Suprapubic skin (tissue), 4 donors: ENCODE measurements around the gene LOXL3. TPM values are rescaled to one million over a fixed set of nuclear protein-coding genes. Genes with fewer than 3 reads are reported as not detected.

ENCODE experiments used
- DNase-seq, 2 donors: peaks; one replicate each; pipeline ENCODE4 v3.0.0-alpha.2; 2019; ENCODE audit warnings: low spot score in 2 of 2
- H3K27ac ChIP-seq: fragments of 200-600 bp; sonication (generic); one replicate; pipeline ENCODE4 v1.5.1; 2019
- H3K27me3 ChIP-seq: fragments of 200-600 bp; sonication (generic); one replicate; pipeline ENCODE4 v1.5.1; 2019
- H3K36me3 ChIP-seq: fragments of 200-600 bp; sonication (generic); one replicate; pipeline ENCODE4 v1.5.1; 2019
- H3K4me1 ChIP-seq: fragments of 200-600 bp; sonication (generic); one replicate; pipeline ENCODE4 v1.5.1; 2019
- H3K4me3 ChIP-seq: fragments of 200-600 bp; sonication (generic); one replicate; pipeline ENCODE4 v1.5.1; 2019; ENCODE audit warnings: mild to moderate bottlenecking
- H3K9me3 ChIP-seq: fragments of 200-600 bp; sonication (generic); one replicate; pipeline ENCODE4 v1.5.1; 2019
- EP300 ChIP-seq: sonication (generic); formaldehyde crosslinking; IDR thresholded peaks from one replicate; pipeline ENCODE4 v1.6.1; 2017; ENCODE audit warnings: antibody characterized with exemption
- POLR2A ChIP-seq, 2 donors: fragments of 450-650 bp; IDR thresholded peaks; one replicate each; pipeline ENCODE4 v1.6.1; 2017; ENCODE audit warnings: antibody characterized with exemption in 2 of 2, mild to moderate bottlenecking in 2 of 2, moderate library complexity in 2 of 2
- POLR2AphosphoS5 ChIP-seq, 3 donors: sonication (generic); formaldehyde crosslinking; IDR thresholded peaks; one replicate each; pipeline ENCODE4 v1.6.1; 2017; ENCODE audit warnings: antibody characterized with exemption in 3 of 3
- WGBS: methylation state at CpG from one replicate; pipeline ENCODE4 v1.1.5; 2018; 5-methylcytosine and 5-hydroxymethylcytosine counted together
- total RNA-seq, 4 donors: library from RNA; depleted of rRNA; stranded (reverse); fragments of >200 nt; gene quantifications; one replicate each; pipeline ENCODE4 v1.1.0, GENCODE V29; 2016
- TF ChIP-seq, protein P1 (sequence below), 2 donors: fragments of 200-600 bp in 1 of 2; fragments of 450-650 bp in 1 of 2; sonication (generic) in 1 of 2; IDR thresholded peaks; one replicate each; pipeline ENCODE4 v1.5.1; 2016 to 2019; ENCODE audit warnings: antibody characterized with exemption in 2 of 2, mild to moderate bottlenecking in 1 of 2, moderate library complexity in 1 of 2

The LOXL3 gene
- total RNA-seq, 4 donors from 2014 or later, result 0.23 to 3.8 (median 1.5) TPM

DNA sequence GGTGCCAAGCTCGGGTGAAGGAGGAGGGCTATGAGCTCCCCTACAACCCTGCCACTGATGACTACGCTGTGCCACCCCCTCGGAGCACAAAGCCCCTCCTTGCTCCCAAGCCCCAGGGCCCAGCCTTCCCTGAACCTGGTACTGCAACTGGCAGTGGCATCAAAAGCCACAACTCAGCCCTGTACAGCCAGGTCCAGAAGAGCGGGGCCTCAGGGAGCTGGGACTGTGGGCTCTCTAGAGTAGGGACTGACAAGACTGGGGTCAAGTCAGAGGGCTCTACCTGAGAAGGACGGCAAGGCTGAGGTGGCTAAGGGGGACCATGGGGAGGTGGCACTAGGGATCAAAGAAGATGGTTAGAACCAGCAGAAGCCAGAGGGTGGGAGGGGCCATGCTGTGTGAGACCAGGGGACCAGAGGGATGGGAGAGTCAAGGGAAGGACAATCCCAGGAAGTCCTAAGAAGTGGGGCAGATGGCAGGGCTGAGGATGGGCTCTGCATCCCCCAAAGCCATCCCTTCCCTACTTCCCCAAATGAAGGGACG is 3.2 kb upstream of the LOXL3 start:
- H3K4me3 ChIP-seq, result no peak overlapping the region
- TF ChIP-seq POLR2A (IDR thresholded peaks at IDR 0.05) (no peak), POLR2AphosphoS5 (IDR thresholded peaks at IDR 0.05) (no peak), EP300 (no peak)
- TF ChIP-seq, protein P1, sequence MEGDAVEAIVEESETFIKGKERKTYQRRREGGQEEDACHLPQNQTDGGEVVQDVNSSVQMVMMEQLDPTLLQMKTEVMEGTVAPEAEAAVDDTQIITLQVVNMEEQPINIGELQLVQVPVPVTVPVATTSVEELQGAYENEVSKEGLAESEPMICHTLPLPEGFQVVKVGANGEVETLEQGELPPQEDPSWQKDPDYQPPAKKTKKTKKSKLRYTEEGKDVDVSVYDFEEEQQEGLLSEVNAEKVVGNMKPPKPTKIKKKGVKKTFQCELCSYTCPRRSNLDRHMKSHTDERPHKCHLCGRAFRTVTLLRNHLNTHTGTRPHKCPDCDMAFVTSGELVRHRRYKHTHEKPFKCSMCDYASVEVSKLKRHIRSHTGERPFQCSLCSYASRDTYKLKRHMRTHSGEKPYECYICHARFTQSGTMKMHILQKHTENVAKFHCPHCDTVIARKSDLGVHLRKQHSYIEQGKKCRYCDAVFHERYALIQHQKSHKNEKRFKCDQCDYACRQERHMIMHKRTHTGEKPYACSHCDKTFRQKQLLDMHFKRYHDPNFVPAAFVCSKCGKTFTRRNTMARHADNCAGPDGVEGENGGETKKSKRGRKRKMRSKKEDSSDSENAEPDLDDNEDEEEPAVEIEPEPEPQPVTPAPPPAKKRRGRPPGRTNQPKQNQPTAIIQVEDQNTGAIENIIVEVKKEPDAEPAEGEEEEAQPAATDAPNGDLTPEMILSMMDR (IDR thresholded peaks at IDR 0.05), result no peak
- no peaks in the 10 kb centered on the region for H3K36me3 ChIP-seq
- no peak overlapping the region for H3K27ac ChIP-seq
- no peak for DNase-seq
- WGBS, result 90% methylated on average over 6 of the region's 6 CpGs
- peaks cover 13% of the 10 kb centered on the region for H3K27me3 ChIP-seq
- H3K4me1 ChIP-seq, result peaks cover 25% of the 10 kb centered on the region
- no peaks in the 10 kb centered on the region for H3K9me3 ChIP-seq

DNA sequence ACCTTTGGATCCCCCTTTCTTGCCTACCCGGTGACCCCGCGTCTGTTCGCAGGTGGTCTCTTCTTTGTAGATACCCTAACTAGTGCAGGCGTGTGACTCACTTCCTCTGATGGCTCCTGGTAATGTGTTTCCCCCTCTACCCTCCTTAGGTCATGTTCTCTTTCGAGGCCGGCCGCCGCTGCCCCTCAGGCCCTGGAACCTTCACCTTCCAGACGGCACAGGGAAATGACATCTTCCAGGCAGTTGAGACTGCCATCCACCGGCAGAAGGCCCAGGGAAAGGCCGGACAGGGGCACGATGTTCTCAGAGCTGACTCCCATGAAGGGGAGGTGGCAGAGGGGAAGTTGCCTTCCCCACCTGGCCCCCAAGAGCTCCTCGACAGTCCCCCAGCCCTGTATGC is 2.4 kb upstream of the LOXL3 start:
- Histone ChIP-seq H3K4me1 (peaks cover 25% of the 10 kb centered on the region), H3K27me3 (peaks cover 13% of the 10 kb centered on the region)
- whole genome bisulfite sequencing, result 87% methylated on average over 14 of the region's 14 CpGs

DNA sequence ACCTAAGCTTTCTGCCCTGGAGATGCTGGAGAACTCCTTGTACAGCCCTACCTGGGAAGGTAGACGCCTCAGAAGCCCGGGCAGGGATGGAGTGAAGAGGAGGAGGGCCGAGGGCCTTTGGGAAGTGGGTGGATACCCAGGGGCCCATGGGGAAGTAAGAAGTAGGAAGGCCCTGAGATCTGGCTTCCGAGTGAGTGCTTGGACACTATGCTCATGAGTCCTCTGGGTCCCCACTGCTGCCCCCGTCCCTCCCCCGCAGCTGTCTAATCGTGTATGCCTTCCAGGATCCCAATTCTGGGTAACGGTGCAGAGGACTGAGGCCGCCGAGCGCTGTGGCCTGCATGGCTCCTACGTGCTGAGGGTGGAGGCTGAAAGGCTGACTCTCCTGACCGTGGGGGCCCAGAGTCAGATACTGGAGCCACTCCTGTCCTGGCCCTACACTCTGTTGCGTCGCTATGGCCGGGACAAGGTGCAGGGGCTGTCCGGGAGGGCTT is 1.9 kb upstream of the LOXL3 start:
- Histone ChIP-seq H3K27me3 (peaks cover 13% of the 10 kb centered on the region), H3K4me3 (peak overlapping the region; percentile 56), H3K36me3 (no peaks in the 10 kb centered on the region), H3K4me1 (peaks cover 25% of the 10 kb centered on the region), H3K27ac (no peak overlapping the region), H3K9me3 (no peaks in the 10 kb centered on the region)
- 82% methylated on average over 14 of the region's 17 CpGs for WGBS
- TF ChIP-seq, protein P1 (IDR thresholded peaks at IDR 0.05), result no peak
- TF ChIP-seq EP300 (no peak), POLR2A (IDR thresholded peaks at IDR 0.05) (no peak), POLR2AphosphoS5 (IDR thresholded peaks at IDR 0.05) (no peak)
- DNase-seq, result no peak

More for the DNA sequence above, 2.4 kb upstream of the LOXL3 start:
- no peak overlapping the region for H3K27ac ChIP-seq
- TF ChIP-seq, protein P1 (IDR thresholded peaks at IDR 0.05), result no peak
- TF ChIP-seq POLR2AphosphoS5 (IDR thresholded peaks at IDR 0.05) (no peak), EP300 (no peak), POLR2A (IDR thresholded peaks at IDR 0.05) (no peak)
- no peak for DNase-seq
- H3K36me3 ChIP-seq, result no peaks in the 10 kb centered on the region
- H3K4me3 ChIP-seq, result peak overlapping the region; percentile 56
- H3K9me3 ChIP-seq, result no peaks in the 10 kb centered on the region

DNA sequence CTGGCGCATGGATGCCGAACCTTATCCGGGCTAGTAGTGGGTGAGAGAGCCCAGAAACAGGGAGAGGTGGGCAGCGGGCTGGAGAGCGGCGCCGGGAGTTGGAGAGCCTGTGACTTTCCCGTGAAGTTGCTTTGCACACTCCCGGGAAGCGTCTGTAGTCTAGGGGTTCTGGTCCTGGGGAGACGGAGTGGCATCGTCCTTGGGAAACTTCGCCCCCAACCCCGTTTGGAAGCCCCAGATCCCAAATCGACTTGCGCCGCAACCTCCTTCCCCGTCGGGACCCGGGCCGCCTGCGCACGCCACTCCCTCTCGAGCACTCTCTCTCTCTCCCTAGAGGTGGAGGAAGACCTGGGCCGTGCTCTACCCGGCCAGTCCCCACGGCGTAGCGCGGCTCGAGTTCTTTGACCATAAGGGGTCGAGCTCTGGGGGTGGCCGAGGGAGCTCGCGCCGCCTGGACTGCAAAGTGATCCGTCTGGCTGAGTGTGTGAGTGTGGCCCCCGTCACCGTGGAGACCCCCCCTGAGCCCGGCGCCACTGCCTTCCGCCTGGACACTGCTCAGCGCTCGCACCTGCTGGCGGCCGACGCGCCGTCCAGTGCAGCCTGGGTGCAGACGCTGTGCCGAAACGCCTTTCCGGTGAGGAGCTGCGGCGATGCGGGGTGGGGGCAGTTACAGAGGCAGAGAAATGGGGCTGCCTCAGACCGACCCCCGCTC is 1.2 kb upstream of the LOXL3 start:
- H3K4me3 ChIP-seq, result peak overlapping the region; percentile 56
- H3K27me3 ChIP-seq, result peaks cover 13% of the 10 kb centered on the region
- 24% methylated on average over 28 of the region's 58 CpGs for WGBS
- H3K9me3 ChIP-seq, result no peaks in the 10 kb centered on the region
- H3K36me3 ChIP-seq, result no peaks in the 10 kb centered on the region
- peak overlapping the region; percentile 78 for H3K27ac ChIP-seq
- TF ChIP-seq, protein P1 (IDR thresholded peaks at IDR 0.05), result no peak
- no peak for TF ChIP-seq EP300
- TF ChIP-seq POLR2AphosphoS5 (IDR thresholded peaks at IDR 0.05), result no peak
- TF ChIP-seq POLR2A (IDR thresholded peaks at IDR 0.05), result no peak
- peaks cover 25% of the 10 kb centered on the region for H3K4me1 ChIP-seq
- peak in 1 of 2 donors; percentile 79 for DNase-seq
